Glutamatergic neuron (in vitro differentiated cells): Measurements from ENCODE around the gene ACAA1. TPM values are rescaled to one million over a fixed set of nuclear protein-coding genes. Genes with fewer than 3 reads are reported as not detected.
"Not testable (repeated sequence)": the region's sequence is repeated elsewhere in the genome, so short reads cannot be mapped to it uniquely, and the experiment has no call there.

Source experiments
- DNase-seq: peaks from one replicate; pipeline ENCODE4 v3.0.0; 2022
- H3K27ac Mint-ChIP-seq: one replicate; pipeline ENCODE4 v1.8.0; 2020; ENCODE audit warnings: mild to moderate bottlenecking, mixed read lengths, inconsistent platforms; ENCODE audit not compliant: unreplicated experiment
- H3K27me3 Mint-ChIP-seq: one replicate; pipeline ENCODE4 v1.8.0; 2020; ENCODE audit warnings: mild to moderate bottlenecking, moderate library complexity, mixed read lengths, inconsistent platforms; ENCODE audit not compliant: unreplicated experiment
- H3K36me3 Mint-ChIP-seq: one replicate; pipeline ENCODE4 v1.8.0; 2020; ENCODE audit warnings: mild to moderate bottlenecking, mixed read lengths, inconsistent platforms; ENCODE audit not compliant: unreplicated experiment
- H3K4me1 Mint-ChIP-seq: one replicate; pipeline ENCODE4 v1.8.0; 2020; ENCODE audit warnings: mild to moderate bottlenecking, low read depth, mixed read lengths, inconsistent platforms; ENCODE audit not compliant: unreplicated experiment
- H3K4me3 Mint-ChIP-seq: one replicate; pipeline ENCODE4 v1.8.0; 2020; ENCODE audit warnings: mild to moderate bottlenecking, mixed read lengths, inconsistent platforms; ENCODE audit not compliant: unreplicated experiment
- H3K9me3 Mint-ChIP-seq: one replicate; pipeline ENCODE4 v1.8.0; 2020; ENCODE audit warnings: mild to moderate bottlenecking, moderate library complexity, mixed read lengths, inconsistent platforms; ENCODE audit not compliant: unreplicated experiment
- CTCF ChIP-seq: fragments of 200-600 bp; sonication (generic); IDR thresholded peaks from one replicate; pipeline ENCODE4 v1.5.0; 2021; ENCODE audit not compliant: partially characterized antibody, unreplicated experiment
- total RNA-seq: library from RNA; stranded (reverse); fragmentation: NEBNext Ultra II Directional; extraction: Animal tissue kit (Norgen Biotek cat#: 25700); gene quantifications from one replicate; pipeline ENCODE4 v1.2.1, GENCODE V29; 2021; ENCODE audit not compliant: unreplicated experiment

Gene ACAA1
- total RNA-seq, 1 donor from 2014 or later, result 89.8 TPM

GRCh38 chr3:38094999-38095398 is 41.9 kb downstream of the ACAA1 start:
- H3K27me3 Mint-ChIP-seq, result peaks cover 2% of the 10 kb centered on the region

GRCh38 chr3:38090453-38090852 is 46.5 kb downstream of the ACAA1 start:
- Mint-ChIP-seq H3K36me3 (no peaks in the 10 kb centered on the region), H3K4me3 (no peak overlapping the region), H3K4me1 (no peaks in the 10 kb centered on the region), H3K9me3 (peaks cover 6% of the 10 kb centered on the region), H3K27ac (no peak overlapping the region), H3K27me3 (peaks cover 5% of the 10 kb centered on the region)
- no peak for DNase-seq
- no peak for TF ChIP-seq CTCF

More at GRCh38 chr3:38094999-38095398, 41.9 kb downstream of the ACAA1 start:
- no peak for DNase-seq
- H3K4me3 Mint-ChIP-seq, result no peak overlapping the region
- H3K9me3 Mint-ChIP-seq, result peaks cover 8% of the 10 kb centered on the region
- TF ChIP-seq CTCF, result no peak
- H3K27ac Mint-ChIP-seq, result no peak overlapping the region
- peaks cover 3% of the 10 kb centered on the region for H3K4me1 Mint-ChIP-seq
- no peaks in the 10 kb centered on the region for H3K36me3 Mint-ChIP-seq

GRCh38 chr3:38089163-38089562 is 47.8 kb downstream of the ACAA1 start:
- Mint-ChIP-seq H3K9me3 (peaks cover 11% of the 10 kb centered on the region), H3K4me3 (no peak overlapping the region), H3K27me3 (peaks cover 13% of the 10 kb centered on the region), H3K36me3 (peaks cover 10% of the 10 kb centered on the region), H3K4me1 (no peaks in the 10 kb centered on the region), H3K27ac (no peak overlapping the region)
- no peak for DNase-seq
- TF ChIP-seq CTCF, result no peak

GRCh38 chr3:38088126-38089078 is 48.5 kb downstream of the ACAA1 start:
- Mint-ChIP-seq H3K9me3 (peaks cover 16% of the 10 kb centered on the region), H3K27ac (peak overlapping the region; percentile 45), H3K4me3 (no peak overlapping the region)

GRCh38 chr3:38087278-38087677 is 49.6 kb downstream of the ACAA1 start:
- not testable (repeated sequence) for H3K4me1 Mint-ChIP-seq, DNase-seq, H3K27ac Mint-ChIP-seq, H3K4me3 Mint-ChIP-seq
- Mint-ChIP-seq H3K9me3 (peaks cover 16% of the 10 kb centered on the region), H3K27me3 (peaks cover 15% of the 10 kb centered on the region), H3K36me3 (peaks cover 16% of the 10 kb centered on the region)

More at GRCh38 chr3:38088126-38089078, 48.5 kb downstream of the ACAA1 start:
- H3K36me3 Mint-ChIP-seq, result peaks cover 16% of the 10 kb centered on the region
- TF ChIP-seq CTCF, result no peak
- no peak for DNase-seq
- H3K4me1 Mint-ChIP-seq, result no peaks in the 10 kb centered on the region
- H3K27me3 Mint-ChIP-seq, result peaks cover 15% of the 10 kb centered on the region
